ENCODE measurements around the gene KLHL2.

The KLHL2 gene

GRCh38 chr4:165293061-165293460 is 85.7 kb downstream of the KLHL2 start:
- no peak overlapping the region for H2AFZ ChIP-seq
- peaks cover 9% of the 10 kb centered on the region for H3K4me1 ChIP-seq
- H3K9ac ChIP-seq: no peak overlapping the region
- no peaks in the 10 kb centered on the region for H3K27me3 ChIP-seq (ENCODE audit: control insufficient read depth, insufficient read depth, low read length)
- H3K79me2 ChIP-seq: no peaks in the 10 kb centered on the region
- H3K36me3 ChIP-seq (ENCODE audit: control insufficient read depth, insufficient read depth, low read length): no peaks in the 10 kb centered on the region
- no peak overlapping the region for H3K27ac ChIP-seq
- no peak overlapping the region for H3K4me2 ChIP-seq (ENCODE audit: low read length)
- TF ChIP-seq CTCF (IDR thresholded peaks at IDR 0.05): no peak
- H3K9me3 ChIP-seq (ENCODE audit: control insufficient read depth, low read length): no peaks in the 10 kb centered on the region
- H3K4me3 ChIP-seq (ENCODE audit: low read depth, low read length): no peak overlapping the region

DNA sequence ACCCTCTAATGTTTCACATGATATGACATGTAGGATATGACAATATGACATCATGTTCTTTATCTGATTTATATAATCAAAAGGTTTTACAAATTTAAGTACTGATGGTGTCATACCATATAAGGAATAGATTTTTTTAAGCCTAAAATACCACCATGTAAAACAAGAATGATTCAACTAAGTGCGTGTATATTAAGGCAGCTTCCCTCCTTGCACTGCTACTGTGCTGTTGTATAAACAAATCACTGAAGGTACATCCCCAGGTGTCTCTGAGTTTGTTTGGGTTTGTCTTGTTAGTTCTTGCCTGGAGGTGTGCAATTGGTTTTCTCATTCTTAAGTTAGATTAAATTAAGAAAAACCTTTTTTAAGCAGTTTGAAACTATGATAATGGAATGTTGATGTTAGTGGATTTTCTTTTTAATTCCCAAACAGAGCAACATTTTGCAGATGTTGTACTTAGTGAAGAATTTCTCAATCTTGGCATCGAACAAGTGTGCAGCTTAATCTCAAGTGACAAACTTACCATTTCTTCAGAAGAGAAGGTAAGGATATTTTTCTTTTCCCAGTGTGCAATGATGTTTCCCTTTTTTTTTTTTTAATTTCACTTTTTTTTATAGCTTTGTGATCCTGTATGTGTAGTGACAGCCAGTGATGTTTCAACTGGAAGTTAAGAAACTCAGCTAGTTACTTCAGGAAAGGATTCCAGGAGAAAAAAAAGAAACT is 86.7 kb downstream of the KLHL2 start:
- H3K27ac ChIP-seq: no peak overlapping the region
- H2AFZ ChIP-seq: no peak overlapping the region
- H3K9me3 ChIP-seq (ENCODE audit: control insufficient read depth, low read length): no peaks in the 10 kb centered on the region
- H3K4me2 ChIP-seq (ENCODE audit: low read length): no peak overlapping the region
- peaks cover 3% of the 10 kb centered on the region for H3K4me1 ChIP-seq
- H3K36me3 ChIP-seq (ENCODE audit: control insufficient read depth, insufficient read depth, low read length): no peaks in the 10 kb centered on the region
- no peak overlapping the region for H3K4me3 ChIP-seq (ENCODE audit: low read depth, low read length)
- no peak overlapping the region for H3K9ac ChIP-seq
- H3K79me2 ChIP-seq: no peaks in the 10 kb centered on the region
- no peaks in the 10 kb centered on the region for H3K27me3 ChIP-seq (ENCODE audit: control insufficient read depth, insufficient read depth, low read length)
- no peak for TF ChIP-seq CTCF (IDR thresholded peaks at IDR 0.05)

GRCh38 chr4:165294907-165295306 is 87.5 kb downstream of the KLHL2 start:
- TF ChIP-seq CTCF (IDR thresholded peaks at IDR 0.05): no peak
- Histone ChIP-seq H3K27ac (no peak overlapping the region), H3K4me1 (peaks cover 3% of the 10 kb centered on the region), H3K9ac (no peak overlapping the region), H3K4me3 (ENCODE audit: low read depth, low read length) (no peak overlapping the region), H3K27me3 (ENCODE audit: control insufficient read depth, insufficient read depth, low read length) (no peaks in the 10 kb centered on the region), H3K36me3 (ENCODE audit: control insufficient read depth, insufficient read depth, low read length) (no peaks in the 10 kb centered on the region), H3K79me2 (no peaks in the 10 kb centered on the region), H2AFZ (no peak overlapping the region), H3K4me2 (ENCODE audit: low read length) (no peak overlapping the region), H3K9me3 (ENCODE audit: control insufficient read depth, low read length) (no peaks in the 10 kb centered on the region)

DNA sequence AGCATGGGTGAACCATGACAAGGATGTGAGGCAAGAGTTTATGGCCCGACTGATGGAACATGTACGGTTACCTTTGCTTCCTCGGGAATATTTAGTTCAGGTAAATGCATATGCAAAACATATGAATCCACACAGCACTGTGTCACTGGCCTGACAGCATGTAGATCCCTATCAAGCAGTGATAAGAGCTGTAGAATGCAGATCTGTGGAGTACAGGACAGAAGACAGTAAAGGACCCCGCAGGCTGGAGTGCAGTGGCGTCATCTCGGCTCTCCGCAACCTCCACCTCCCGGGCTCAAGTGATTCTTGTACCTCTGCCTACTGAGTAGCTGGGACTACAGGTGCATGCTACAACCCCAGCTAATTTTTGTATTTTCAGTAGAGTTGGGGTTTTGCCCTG is 90.3 kb downstream of the KLHL2 start:
- H2AFZ ChIP-seq: no peak overlapping the region
- H3K27ac ChIP-seq: no peak overlapping the region
- H3K27me3 ChIP-seq (ENCODE audit: control insufficient read depth, insufficient read depth, low read length): no peaks in the 10 kb centered on the region
- peaks cover 3% of the 10 kb centered on the region for H3K4me1 ChIP-seq
- no peak overlapping the region for H3K4me3 ChIP-seq (ENCODE audit: low read depth, low read length)
- no peak overlapping the region for H3K4me2 ChIP-seq (ENCODE audit: low read length)
- no peak for TF ChIP-seq CTCF (IDR thresholded peaks at IDR 0.05)
- H3K36me3 ChIP-seq (ENCODE audit: control insufficient read depth, insufficient read depth, low read length): no peaks in the 10 kb centered on the region
- H3K79me2 ChIP-seq: no peaks in the 10 kb centered on the region
- H3K9me3 ChIP-seq (ENCODE audit: control insufficient read depth, low read length): no peaks in the 10 kb centered on the region
- no peak overlapping the region for H3K9ac ChIP-seq

Measured in parathyroid adenoma (tissue), 2 donors.